ENCODE results near the gene CTAGE4. TPM values are rescaled to one million over a fixed set of nuclear protein-coding genes. Genes with fewer than 3 reads are reported as not detected.
"Not testable (repeated sequence)": the region's sequence is repeated elsewhere in the genome, so short reads cannot be mapped to it uniquely, and the experiment has no call there.

The CTAGE4 gene
- total and polyA plus RNA-seq, 2 experiments from 2014 or later: 2.2 to 5.5 TPM

GRCh38 chr7:144201978-144202377 is 18.7 kb downstream of the CTAGE4 start:
- H3K9me3 ChIP-seq (ENCODE audit: low read depth); H3K4me1 ChIP-seq (ENCODE audit: insufficient read depth); H3K79me2 ChIP-seq; H4K20me1 ChIP-seq (ENCODE audit: insufficient read depth, poor library complexity, severe bottlenecking); H3K4me3 ChIP-seq; DNase-seq (ENCODE audit: low spot score); H2AFZ ChIP-seq; H3K36me3 ChIP-seq (replicated peaks; ENCODE audit: insufficient read depth, low read depth); H3K9me2 ChIP-seq (replicated peaks; ENCODE audit: insufficient read depth); H3K27ac ChIP-seq; H3K4me2 ChIP-seq; H3K27me3 ChIP-seq: not testable (repeated sequence)
- WGBS (ENCODE audit: low lambda C conversion rate, missing lambda C conversion rate): no CpG with 5 or more reads among the region's 1 CpG

DNA sequence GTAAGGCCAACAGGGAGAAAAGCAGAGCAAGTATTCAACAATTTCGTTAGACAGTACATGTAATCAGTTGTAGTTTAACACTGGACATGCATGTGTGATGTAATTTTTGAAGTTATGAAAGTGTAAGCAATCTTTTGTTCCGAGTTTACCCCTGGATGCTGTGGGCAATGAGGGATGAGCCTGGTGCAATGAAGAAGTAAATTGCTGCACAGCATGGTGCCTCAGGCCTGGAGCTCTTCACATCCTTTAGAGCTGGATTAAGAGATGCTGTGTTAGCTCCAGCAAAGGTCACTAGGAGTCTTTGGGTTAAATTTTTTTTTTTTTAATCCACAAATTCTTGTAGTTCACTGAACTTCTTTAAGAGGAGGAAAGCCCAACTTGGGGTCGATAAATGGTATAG is 19.8 kb downstream of the CTAGE4 start:
- no CpG with 5 or more reads among the region's 3 CpGs for WGBS (ENCODE audit: low lambda C conversion rate, missing lambda C conversion rate)
- H3K27ac ChIP-seq; H3K9me3 ChIP-seq (ENCODE audit: low read depth); DNase-seq (ENCODE audit: low spot score); H2AFZ ChIP-seq; H3K4me2 ChIP-seq; H3K27me3 ChIP-seq; H3K36me3 ChIP-seq (replicated peaks; ENCODE audit: insufficient read depth, low read depth); H3K4me1 ChIP-seq (ENCODE audit: insufficient read depth); H4K20me1 ChIP-seq (ENCODE audit: insufficient read depth, poor library complexity, severe bottlenecking); H3K79me2 ChIP-seq; H3K9me2 ChIP-seq (replicated peaks; ENCODE audit: insufficient read depth); H3K4me3 ChIP-seq: not testable (repeated sequence)

GRCh38 chr7:144205306-144205705 is 22.0 kb downstream of the CTAGE4 start:
- H3K4me2 ChIP-seq: not testable (repeated sequence)

GRCh38 chr7:144217200-144217599 is 33.9 kb downstream of the CTAGE4 start:
- not testable (repeated sequence) for H3K36me3 ChIP-seq (replicated peaks; ENCODE audit: insufficient read depth, low read depth); H3K79me2 ChIP-seq; H3K27me3 ChIP-seq; H4K20me1 ChIP-seq (ENCODE audit: insufficient read depth, poor library complexity, severe bottlenecking); H3K4me3 ChIP-seq; H3K4me2 ChIP-seq; H3K9me2 ChIP-seq (replicated peaks; ENCODE audit: insufficient read depth); H2AFZ ChIP-seq; H3K27ac ChIP-seq; H3K4me1 ChIP-seq (ENCODE audit: insufficient read depth); DNase-seq (ENCODE audit: low spot score); H3K9me3 ChIP-seq (ENCODE audit: low read depth)

More at GRCh38 chr7:144205306-144205705, 22.0 kb downstream of the CTAGE4 start:
- not testable (repeated sequence) for H2AFZ ChIP-seq; H3K27ac ChIP-seq; H3K9me3 ChIP-seq (ENCODE audit: low read depth); H3K4me1 ChIP-seq (ENCODE audit: insufficient read depth); H3K9me2 ChIP-seq (replicated peaks; ENCODE audit: insufficient read depth); DNase-seq (ENCODE audit: low spot score); H3K4me3 ChIP-seq; H3K36me3 ChIP-seq (replicated peaks; ENCODE audit: insufficient read depth, low read depth); H3K27me3 ChIP-seq; H3K79me2 ChIP-seq; H4K20me1 ChIP-seq (ENCODE audit: insufficient read depth, poor library complexity, severe bottlenecking)
- WGBS (ENCODE audit: low lambda C conversion rate, missing lambda C conversion rate): no CpG with 5 or more reads among the region's 5 CpGs

- 100% methylated on average over 1 of the region's 1 CpG for WGBS (ENCODE audit: low lambda C conversion rate, missing lambda C conversion rate)
- H4K20me1 ChIP-seq (ENCODE audit: insufficient read depth, poor library complexity, severe bottlenecking); H3K27me3 ChIP-seq; H3K4me1 ChIP-seq (ENCODE audit: insufficient read depth); H3K36me3 ChIP-seq (replicated peaks; ENCODE audit: insufficient read depth, low read depth); H3K79me2 ChIP-seq; H2AFZ ChIP-seq; H3K4me2 ChIP-seq; H3K9me3 ChIP-seq (ENCODE audit: low read depth); H3K9me2 ChIP-seq (replicated peaks; ENCODE audit: insufficient read depth); H3K27ac ChIP-seq; DNase-seq (ENCODE audit: low spot score); H3K4me3 ChIP-seq: not testable (repeated sequence)
These were observed 35.3 kb downstream of the CTAGE4 start for GRCh38 chr7:144218581-144218980.

GRCh38 chr7:144219149-144219548 is 35.9 kb downstream of the CTAGE4 start:
- not testable (repeated sequence) for H3K4me1 ChIP-seq (ENCODE audit: insufficient read depth); H3K9me2 ChIP-seq (replicated peaks; ENCODE audit: insufficient read depth); H3K4me3 ChIP-seq; H3K36me3 ChIP-seq (replicated peaks; ENCODE audit: insufficient read depth, low read depth); DNase-seq (ENCODE audit: low spot score); H3K9me3 ChIP-seq (ENCODE audit: low read depth); H3K27ac ChIP-seq; H3K4me2 ChIP-seq; H3K79me2 ChIP-seq; H3K27me3 ChIP-seq; H4K20me1 ChIP-seq (ENCODE audit: insufficient read depth, poor library complexity, severe bottlenecking); H2AFZ ChIP-seq
- WGBS (ENCODE audit: low lambda C conversion rate, missing lambda C conversion rate): 100% methylated on average over 1 of the region's 4 CpGs

DNA sequence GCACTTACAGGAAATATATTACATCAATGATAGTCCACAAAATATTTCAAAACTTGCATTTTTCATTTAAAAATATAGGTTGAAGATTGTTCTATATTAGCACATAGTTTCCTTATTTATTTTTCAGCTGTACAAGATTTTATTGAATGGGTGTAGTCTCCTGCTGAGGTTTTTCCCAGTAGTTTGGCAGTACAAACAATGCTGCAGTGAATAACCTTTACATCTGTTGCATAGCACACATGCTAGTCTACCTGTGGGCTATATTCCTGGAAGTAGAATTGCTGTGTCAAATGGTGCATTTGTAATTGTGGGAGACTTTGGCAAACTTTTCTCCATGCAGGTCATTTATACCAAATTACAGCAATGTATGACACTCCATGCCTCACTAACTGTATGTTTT is 37.3 kb downstream of the CTAGE4 start:
- not testable (repeated sequence) for H3K4me3 ChIP-seq; H3K36me3 ChIP-seq (replicated peaks; ENCODE audit: insufficient read depth, low read depth); H3K27me3 ChIP-seq; H3K4me1 ChIP-seq (ENCODE audit: insufficient read depth); H2AFZ ChIP-seq; H3K9me3 ChIP-seq (ENCODE audit: low read depth); H3K79me2 ChIP-seq; H3K4me2 ChIP-seq; H4K20me1 ChIP-seq (ENCODE audit: insufficient read depth, poor library complexity, severe bottlenecking); H3K9me2 ChIP-seq (replicated peaks; ENCODE audit: insufficient read depth); H3K27ac ChIP-seq; DNase-seq (ENCODE audit: low spot score)

- not testable (repeated sequence) for H3K4me1 ChIP-seq (ENCODE audit: insufficient read depth); H3K9me2 ChIP-seq (replicated peaks; ENCODE audit: insufficient read depth); DNase-seq (ENCODE audit: low spot score); H3K4me2 ChIP-seq; H3K4me3 ChIP-seq; H3K9me3 ChIP-seq (ENCODE audit: low read depth); H4K20me1 ChIP-seq (ENCODE audit: insufficient read depth, poor library complexity, severe bottlenecking); H3K27ac ChIP-seq; H3K27me3 ChIP-seq; H3K79me2 ChIP-seq; H2AFZ ChIP-seq; H3K36me3 ChIP-seq (replicated peaks; ENCODE audit: insufficient read depth, low read depth)
These were observed 40.4 kb downstream of the CTAGE4 start for GRCh38 chr7:144223675-144224074.

GRCh38 chr7:144226866-144227265 is 43.6 kb downstream of the CTAGE4 start:
- WGBS (ENCODE audit: low lambda C conversion rate, missing lambda C conversion rate): 90% methylated on average over 3 of the region's 4 CpGs
- H2AFZ ChIP-seq: not testable (repeated sequence)

GRCh38 chr7:144228810-144229209 is 45.5 kb downstream of the CTAGE4 start:
- not testable (repeated sequence) for H3K36me3 ChIP-seq (replicated peaks; ENCODE audit: insufficient read depth, low read depth); H3K4me2 ChIP-seq; H3K27ac ChIP-seq; H4K20me1 ChIP-seq (ENCODE audit: insufficient read depth, poor library complexity, severe bottlenecking); DNase-seq (ENCODE audit: low spot score); H3K9me2 ChIP-seq (replicated peaks; ENCODE audit: insufficient read depth); H3K4me3 ChIP-seq; H3K27me3 ChIP-seq; H3K9me3 ChIP-seq (ENCODE audit: low read depth); H3K4me1 ChIP-seq (ENCODE audit: insufficient read depth); H3K79me2 ChIP-seq; H2AFZ ChIP-seq
- 80% methylated on average over 2 of the region's 3 CpGs for WGBS (ENCODE audit: low lambda C conversion rate, missing lambda C conversion rate)

More at GRCh38 chr7:144226866-144227265, 43.6 kb downstream of the CTAGE4 start:
- not testable (repeated sequence) for H3K9me2 ChIP-seq (replicated peaks; ENCODE audit: insufficient read depth); H3K27ac ChIP-seq; H3K4me1 ChIP-seq (ENCODE audit: insufficient read depth); H4K20me1 ChIP-seq (ENCODE audit: insufficient read depth, poor library complexity, severe bottlenecking); DNase-seq (ENCODE audit: low spot score); H3K27me3 ChIP-seq; H3K4me3 ChIP-seq; H3K9me3 ChIP-seq (ENCODE audit: low read depth); H3K79me2 ChIP-seq; H3K4me2 ChIP-seq; H3K36me3 ChIP-seq (replicated peaks; ENCODE audit: insufficient read depth, low read depth)
